Measurements from ENCODE around the gene ARSA. TPM values are rescaled to one million over a fixed set of nuclear protein-coding genes. Genes with fewer than 3 reads are reported as not detected.

ARSA gene
- total RNA-seq, 1 experiment from 2014 or later, result 16.4 TPM

- intact Hi-C loops (cut with micrococcal nuclease), result no loop called here
- ChIA-PET POLR2A (no interaction called here), CTCF (no interaction called here), RAD21 (ENCODE audit: low non-redundant PET in 1 of 2, low total read pairs in 2 of 2, uncharacterized antibody in 2 of 2, unreplicated experiment in 2 of 2) (no interaction called here)
- H2AFZ ChIP-seq (ENCODE audit: low read depth, low read length, poor library complexity, severe bottlenecking), result no peak overlapping the region
- H3K4me3 ChIP-seq (replicated peaks in 1 of 2; ENCODE audit: low read depth in 1 of 2, low read length in 2 of 2), result no peak overlapping the region
- H3K27ac ChIP-seq (ENCODE audit: low read depth, low read length), result no peak overlapping the region
- H3K4me1 ChIP-seq (ENCODE audit: control insufficient read depth in 1 of 2, insufficient read depth in 2 of 2, low read length in 2 of 2), result peaks cover 5 to 29% of the 10 kb centered on the region in 2 experiments
- no peaks in the 10 kb centered on the region for H3K36me3 ChIP-seq (ENCODE audit: control insufficient read depth in 1 of 2, insufficient read depth in 2 of 2, low read length in 2 of 2)
- no peaks in the 10 kb centered on the region for H3K79me2 ChIP-seq (ENCODE audit: insufficient read depth, low read length)
- no peak for TF ChIP-seq EGR1 (IDR thresholded peaks at IDR 0.05; ENCODE audit: low read depth)
- no peak for TF ChIP-seq JUND (IDR thresholded peaks at IDR 0.05)
- no peak for TF ChIP-seq ELF1 (IDR thresholded peaks at IDR 0.05; ENCODE audit: borderline replicate concordance, low read depth)
- TF ChIP-seq, protein P1, sequence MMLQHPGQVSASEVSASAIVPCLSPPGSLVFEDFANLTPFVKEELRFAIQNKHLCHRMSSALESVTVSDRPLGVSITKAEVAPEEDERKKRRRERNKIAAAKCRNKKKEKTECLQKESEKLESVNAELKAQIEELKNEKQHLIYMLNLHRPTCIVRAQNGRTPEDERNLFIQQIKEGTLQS (IDR thresholded peaks at IDR 0.05), result no peak
- no peak for TF ChIP-seq RAD21 (IDR thresholded peaks at IDR 0.05; ENCODE audit: low read depth)
- no peak for TF ChIP-seq MAX (IDR thresholded peaks at IDR 0.05)
- no peak for TF ChIP-seq EZH2 (IDR thresholded peaks at IDR 0.05)
- no peak for TF ChIP-seq SP1 (IDR thresholded peaks at IDR 0.05; ENCODE audit: low read depth)
- TF ChIP-seq POLR2A (IDR thresholded peaks at IDR 0.05; ENCODE audit: borderline replicate concordance, extremely low read depth, insufficient read depth, insufficient read length), result no peak
- no peak for TF ChIP-seq YY1 (IDR thresholded peaks at IDR 0.05; ENCODE audit: extremely low read depth, insufficient replicate concordance, low read depth, low read length)
- no peak for TF ChIP-seq SIN3A (IDR thresholded peaks at IDR 0.05; ENCODE audit: low read depth)
- no peak for TF ChIP-seq FOSL1 (IDR thresholded peaks at IDR 0.05; ENCODE audit: low read depth)
- TF ChIP-seq EZH2phosphoT487 (IDR thresholded peaks at IDR 0.05; ENCODE audit: borderline replicate concordance), result no peak
- no peak for TF ChIP-seq CBX3 (IDR thresholded peaks at IDR 0.05; ENCODE audit: low read depth)
- TF ChIP-seq POLR2AphosphoS5 (IDR thresholded peaks at IDR 0.05; ENCODE audit: low read depth, low read length), result no peak
- no peak for TF ChIP-seq ZNF274 (IDR thresholded peaks at IDR 0.05; ENCODE audit: low read depth, low read length)
- TF ChIP-seq, protein P2, sequence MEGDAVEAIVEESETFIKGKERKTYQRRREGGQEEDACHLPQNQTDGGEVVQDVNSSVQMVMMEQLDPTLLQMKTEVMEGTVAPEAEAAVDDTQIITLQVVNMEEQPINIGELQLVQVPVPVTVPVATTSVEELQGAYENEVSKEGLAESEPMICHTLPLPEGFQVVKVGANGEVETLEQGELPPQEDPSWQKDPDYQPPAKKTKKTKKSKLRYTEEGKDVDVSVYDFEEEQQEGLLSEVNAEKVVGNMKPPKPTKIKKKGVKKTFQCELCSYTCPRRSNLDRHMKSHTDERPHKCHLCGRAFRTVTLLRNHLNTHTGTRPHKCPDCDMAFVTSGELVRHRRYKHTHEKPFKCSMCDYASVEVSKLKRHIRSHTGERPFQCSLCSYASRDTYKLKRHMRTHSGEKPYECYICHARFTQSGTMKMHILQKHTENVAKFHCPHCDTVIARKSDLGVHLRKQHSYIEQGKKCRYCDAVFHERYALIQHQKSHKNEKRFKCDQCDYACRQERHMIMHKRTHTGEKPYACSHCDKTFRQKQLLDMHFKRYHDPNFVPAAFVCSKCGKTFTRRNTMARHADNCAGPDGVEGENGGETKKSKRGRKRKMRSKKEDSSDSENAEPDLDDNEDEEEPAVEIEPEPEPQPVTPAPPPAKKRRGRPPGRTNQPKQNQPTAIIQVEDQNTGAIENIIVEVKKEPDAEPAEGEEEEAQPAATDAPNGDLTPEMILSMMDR (IDR thresholded peaks at IDR 0.05 in 2 of 3, conservative IDR thresholded peaks at IDR 0.05 in 1 of 3; ENCODE audit: borderline replicate concordance in 1 of 3, insufficient read depth in 1 of 3, low read depth in 2 of 3, low read length in 2 of 3), result no peak
- no peak for TF ChIP-seq CEBPB (IDR thresholded peaks at IDR 0.05; ENCODE audit: low read depth)
- TF ChIP-seq SRF (IDR thresholded peaks at IDR 0.05; ENCODE audit: low read depth), result no peak
- no peak for TF ChIP-seq TCF7L2 (IDR thresholded peaks at IDR 0.05; ENCODE audit: borderline replicate concordance, extremely low read depth, insufficient read depth, insufficient read length)
- DNase-seq (ENCODE audit: low read depth, low spot score) (no peak), ATAC-seq (no peak)
- no peaks in the 10 kb centered on the region for H3K27me3 ChIP-seq (ENCODE audit: insufficient read depth, low read length)
- BruUV-seq (replicated peaks), result no TSS peak
- H3K9me3 ChIP-seq (ENCODE audit: control insufficient read depth in 1 of 2, insufficient read depth in 1 of 2, low read depth in 1 of 2, low read length in 2 of 2), result 0 out of 4 replicates have a peak, but pooled peaks cover 0 to 2% of the 10 kb centered on the region in 2 experiments
- H3K4me2 ChIP-seq (ENCODE audit: low read length), result no peak overlapping the region
- H4K20me1 ChIP-seq (ENCODE audit: insufficient read depth), result no peaks in the 10 kb centered on the region
- H3K9ac ChIP-seq (ENCODE audit: low read length), result no peak overlapping the region
- no peaks in the 10 kb centered on the region for H3K9me2 ChIP-seq (ENCODE audit: insufficient read depth)
These were observed 25.3 kb upstream of the ARSA start for GRCh38 chr22:50653256-50653655.
